ENCODE measurements around the gene KIDINS220.

GRCh38 chr2:8679567-8679826 is 157.9 kb downstream of the KIDINS220 start:
- TF ChIP-seq, protein P1, sequence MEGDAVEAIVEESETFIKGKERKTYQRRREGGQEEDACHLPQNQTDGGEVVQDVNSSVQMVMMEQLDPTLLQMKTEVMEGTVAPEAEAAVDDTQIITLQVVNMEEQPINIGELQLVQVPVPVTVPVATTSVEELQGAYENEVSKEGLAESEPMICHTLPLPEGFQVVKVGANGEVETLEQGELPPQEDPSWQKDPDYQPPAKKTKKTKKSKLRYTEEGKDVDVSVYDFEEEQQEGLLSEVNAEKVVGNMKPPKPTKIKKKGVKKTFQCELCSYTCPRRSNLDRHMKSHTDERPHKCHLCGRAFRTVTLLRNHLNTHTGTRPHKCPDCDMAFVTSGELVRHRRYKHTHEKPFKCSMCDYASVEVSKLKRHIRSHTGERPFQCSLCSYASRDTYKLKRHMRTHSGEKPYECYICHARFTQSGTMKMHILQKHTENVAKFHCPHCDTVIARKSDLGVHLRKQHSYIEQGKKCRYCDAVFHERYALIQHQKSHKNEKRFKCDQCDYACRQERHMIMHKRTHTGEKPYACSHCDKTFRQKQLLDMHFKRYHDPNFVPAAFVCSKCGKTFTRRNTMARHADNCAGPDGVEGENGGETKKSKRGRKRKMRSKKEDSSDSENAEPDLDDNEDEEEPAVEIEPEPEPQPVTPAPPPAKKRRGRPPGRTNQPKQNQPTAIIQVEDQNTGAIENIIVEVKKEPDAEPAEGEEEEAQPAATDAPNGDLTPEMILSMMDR (IDR thresholded peaks at IDR 0.05 in 2 of 3, conservative IDR thresholded peaks at IDR 0.05 in 1 of 3; ENCODE audit: insufficient read depth in 2 of 3, low read depth in 1 of 3, low read length in 3 of 3) = no peak
- no peak for TF ChIP-seq FOXJ3 (CRISPR knock-in tag; IDR thresholded peaks at IDR 0.05)
- no peak for TF ChIP-seq ETS2 (tag; IDR thresholded peaks at IDR 0.05; ENCODE audit: borderline replicate concordance, poor library complexity, severe bottlenecking)
- TF ChIP-seq CREB1 (IDR thresholded peaks at IDR 0.05) = no peak
- no peak for TF ChIP-seq CREB1 (CRISPR knock-in tag; IDR thresholded peaks at IDR 0.05)
- no peak for TF ChIP-seq SREBF2 (CRISPR knock-in tag; IDR thresholded peaks at IDR 0.05)
- TF ChIP-seq TEAD4 (IDR thresholded peaks at IDR 0.05; ENCODE audit: low read length) = no peak
- no peak for TF ChIP-seq TEAD4 (CRISPR knock-in tag; IDR thresholded peaks at IDR 0.05; ENCODE audit: borderline replicate concordance)
- no peak for TF ChIP-seq HDAC6 (IDR thresholded peaks at IDR 0.05; ENCODE audit: low read depth, low read length)
- no peak for TF ChIP-seq SP1 (CRISPR knock-in tag; IDR thresholded peaks at IDR 0.05)
- TF ChIP-seq ZNF408 (CRISPR knock-in tag; IDR thresholded peaks at IDR 0.05; ENCODE audit: low read depth) = no peak
- TF ChIP-seq, protein P2, sequence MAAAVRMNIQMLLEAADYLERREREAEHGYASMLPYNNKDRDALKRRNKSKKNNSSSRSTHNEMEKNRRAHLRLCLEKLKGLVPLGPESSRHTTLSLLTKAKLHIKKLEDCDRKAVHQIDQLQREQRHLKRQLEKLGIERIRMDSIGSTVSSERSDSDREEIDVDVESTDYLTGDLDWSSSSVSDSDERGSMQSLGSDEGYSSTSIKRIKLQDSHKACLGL (CRISPR knock-in tag; IDR thresholded peaks at IDR 0.05; ENCODE audit: borderline replicate concordance, poor library complexity, severe bottlenecking) = no peak

Measured in K562 (cell line).